Thoracic aorta (tissue), 2 donors: ENCODE data around the gene CRACR2A. TPM values are rescaled to one million over a fixed set of nuclear protein-coding genes. Genes with fewer than 3 reads are reported as not detected.

ENCODE experiments used
- ATAC-seq: fragments of 150-250 bp; one replicate; pipeline ENCODE4 v1.8.0; 2017; ENCODE audit warnings: low read depth; ENCODE audit not compliant: insufficient number of reproducible peaks, low FRiP score
- DNase-seq: peaks from one replicate; pipeline ENCODE4 v3.0.0-alpha.2; 2020; ENCODE audit warnings: low spot score
- H3K27ac ChIP-seq, 2 donors: fragments of 200-600 bp; sonication (generic); 1 replicate in 1 of 2; 2 replicates in 1 of 2; pipeline ENCODE4 v1.5.1; 2016; ENCODE audit warnings: mild to moderate bottlenecking in 2 of 2, moderate library complexity in 2 of 2
- H3K27me3 ChIP-seq: fragments of 200-600 bp; sonication (generic); replicated peaks from 2 replicates; pipeline ENCODE4 v1.6.0; 2016; ENCODE audit warnings: mild to moderate bottlenecking; ENCODE audit not compliant: insufficient read depth
- H3K36me3 ChIP-seq: fragments of 200-600 bp; sonication (generic); one replicate; pipeline ENCODE4 v1.5.1; 2016
- H3K4me1 ChIP-seq, 2 donors: fragments of 200-600 bp; sonication (generic); 1 replicate in 1 of 2; 2 replicates in 1 of 2; pipeline versions ENCODE4 v1.5.1 to v1.6.0; 2016; ENCODE audit warnings: low read depth in 2 of 2, mild to moderate bottlenecking in 1 of 2; ENCODE audit not compliant: control insufficient read depth in 1 of 2
- H3K4me3 ChIP-seq: fragments of 200-600 bp; sonication (generic); 2 replicates; pipeline ENCODE4 v1.5.1; 2016; ENCODE audit warnings: mild to moderate bottlenecking
- H3K9me3 ChIP-seq: fragments of 200-600 bp; sonication (generic); 2 replicates; pipeline ENCODE4 v1.5.1; 2016
- total RNA-seq, 2 donors: library from RNA; depleted of rRNA; stranded (reverse); fragments of >200 nt; gene quantifications; one replicate each; pipeline versions ENCODE4 v1.1.0 to v1.2.3, GENCODE V29; 2016
- TF ChIP-seq, protein P1 (sequence below): fragments of 200-600 bp; sonication (generic); IDR thresholded peaks from one replicate; pipeline ENCODE4 v1.5.1; 2019; ENCODE audit warnings: antibody characterized with exemption

CRACR2A gene
- total RNA-seq, 2 donors from 2014 or later = 2.2 to 2.7 TPM

DNA sequence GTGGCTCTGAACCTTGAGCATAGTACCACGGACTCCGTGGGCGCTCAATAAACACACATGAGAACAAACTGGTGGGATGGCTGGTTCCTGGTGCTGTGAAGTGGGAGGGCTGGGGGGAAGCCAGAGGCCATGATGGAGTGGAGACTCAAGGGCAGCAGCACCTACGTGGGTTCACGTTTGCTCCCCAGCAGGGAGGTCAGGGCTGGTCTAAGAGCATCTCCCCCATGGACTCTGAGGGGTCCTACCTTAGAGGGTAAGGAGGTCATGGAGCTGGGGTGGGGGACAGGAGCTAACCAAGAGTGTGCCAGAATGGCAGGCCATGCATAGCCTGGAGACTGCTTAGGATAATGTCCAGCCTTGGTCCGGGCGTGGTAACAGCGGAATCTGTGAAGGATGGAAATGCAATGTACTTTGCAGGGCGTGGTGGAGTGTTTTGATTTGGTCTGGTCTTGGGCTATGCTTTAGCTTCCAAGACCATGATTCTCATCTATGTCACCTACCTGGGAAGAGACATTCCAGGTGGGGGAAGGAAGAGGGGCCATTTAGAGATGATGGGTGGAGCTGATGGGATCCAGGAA is 158.9 kb downstream of the CRACR2A start:
- Histone ChIP-seq H3K27me3 (no peaks in the 10 kb centered on the region), H3K36me3 (no peaks in the 10 kb centered on the region), H3K4me3 (no peak overlapping the region), H3K4me1 (no peaks in the 10 kb centered on the region), H3K9me3 (no peaks in the 10 kb centered on the region), H3K27ac (no peak overlapping the region)
- no peak for DNase-seq
- TF ChIP-seq, protein P1, sequence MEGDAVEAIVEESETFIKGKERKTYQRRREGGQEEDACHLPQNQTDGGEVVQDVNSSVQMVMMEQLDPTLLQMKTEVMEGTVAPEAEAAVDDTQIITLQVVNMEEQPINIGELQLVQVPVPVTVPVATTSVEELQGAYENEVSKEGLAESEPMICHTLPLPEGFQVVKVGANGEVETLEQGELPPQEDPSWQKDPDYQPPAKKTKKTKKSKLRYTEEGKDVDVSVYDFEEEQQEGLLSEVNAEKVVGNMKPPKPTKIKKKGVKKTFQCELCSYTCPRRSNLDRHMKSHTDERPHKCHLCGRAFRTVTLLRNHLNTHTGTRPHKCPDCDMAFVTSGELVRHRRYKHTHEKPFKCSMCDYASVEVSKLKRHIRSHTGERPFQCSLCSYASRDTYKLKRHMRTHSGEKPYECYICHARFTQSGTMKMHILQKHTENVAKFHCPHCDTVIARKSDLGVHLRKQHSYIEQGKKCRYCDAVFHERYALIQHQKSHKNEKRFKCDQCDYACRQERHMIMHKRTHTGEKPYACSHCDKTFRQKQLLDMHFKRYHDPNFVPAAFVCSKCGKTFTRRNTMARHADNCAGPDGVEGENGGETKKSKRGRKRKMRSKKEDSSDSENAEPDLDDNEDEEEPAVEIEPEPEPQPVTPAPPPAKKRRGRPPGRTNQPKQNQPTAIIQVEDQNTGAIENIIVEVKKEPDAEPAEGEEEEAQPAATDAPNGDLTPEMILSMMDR = no peak
- ATAC-seq = no peak

DNA sequence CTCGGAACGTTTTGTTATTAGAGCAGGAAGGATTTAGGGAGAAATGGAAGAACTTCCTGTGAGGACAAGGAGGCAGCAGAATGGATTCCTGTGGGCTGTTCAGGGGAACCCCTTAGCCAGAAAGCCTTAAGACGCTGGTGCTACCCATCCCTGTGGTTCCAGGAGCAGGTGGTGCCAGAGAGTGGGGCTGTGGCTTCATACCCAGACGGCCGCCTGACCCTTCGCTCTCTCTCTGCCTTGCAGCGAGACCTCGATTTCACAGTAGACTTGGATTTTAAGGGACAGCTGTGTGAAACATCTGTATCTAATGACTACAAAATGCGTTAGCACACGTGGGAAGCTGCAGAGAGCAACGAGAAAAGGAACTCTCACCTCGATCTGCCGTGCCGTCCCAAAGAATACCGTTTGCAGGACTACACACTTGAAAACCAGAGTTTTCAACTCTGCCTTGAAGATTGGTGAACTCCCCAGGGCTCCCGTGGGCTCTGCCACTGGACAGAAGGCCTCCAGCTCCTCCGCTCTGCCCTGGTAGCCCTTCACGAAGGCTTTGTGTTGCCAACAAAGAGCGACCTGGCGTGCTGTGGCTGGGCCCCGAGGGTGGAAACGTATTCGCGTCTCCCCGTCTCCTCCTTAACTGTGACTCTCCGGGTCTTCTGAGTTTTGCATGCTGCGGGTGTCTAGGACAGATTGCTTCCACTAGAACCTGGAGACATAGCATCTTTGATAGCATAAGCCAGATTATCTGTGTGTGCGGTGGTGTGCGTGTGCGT is 159.9 kb downstream of the CRACR2A start:
- DNase-seq (no peak), ATAC-seq (no peak)
- Histone ChIP-seq H3K27ac (no peak overlapping the region), H3K36me3 (no peaks in the 10 kb centered on the region), H3K27me3 (no peaks in the 10 kb centered on the region), H3K9me3 (no peaks in the 10 kb centered on the region), H3K4me1 (no peaks in the 10 kb centered on the region), H3K4me3 (no peak overlapping the region)
- TF ChIP-seq, protein P1 = no peak

DNA sequence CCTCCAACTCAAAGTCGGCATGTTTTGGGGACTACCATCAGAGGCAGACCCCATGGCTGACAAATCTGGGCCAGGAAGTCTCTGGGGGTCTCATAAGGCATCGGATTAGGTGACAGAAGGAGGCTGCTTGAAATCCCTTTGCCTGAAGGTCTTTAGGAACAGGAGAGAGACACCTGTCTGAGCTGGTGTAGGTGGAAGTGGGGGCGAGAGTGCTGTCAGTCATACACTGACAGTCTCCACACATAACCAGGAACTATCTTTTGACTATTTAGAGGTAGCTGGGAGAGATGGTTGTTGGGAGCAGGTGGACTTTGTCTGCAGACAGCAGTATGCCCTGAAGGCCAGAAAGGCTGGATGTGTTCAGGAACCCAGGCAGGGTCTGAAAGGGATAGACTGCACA is 163.2 kb downstream of the CRACR2A start:
- no peaks in the 10 kb centered on the region for H3K9me3 ChIP-seq
- no peaks in the 10 kb centered on the region for H3K36me3 ChIP-seq
- H3K27ac ChIP-seq = no peak overlapping the region
- H3K4me3 ChIP-seq = no peak overlapping the region
- no peaks in the 10 kb centered on the region for H3K4me1 ChIP-seq
- DNase-seq = no peak
- no peaks in the 10 kb centered on the region for H3K27me3 ChIP-seq
- TF ChIP-seq, protein P1 = no peak
- ATAC-seq = no peak

DNA sequence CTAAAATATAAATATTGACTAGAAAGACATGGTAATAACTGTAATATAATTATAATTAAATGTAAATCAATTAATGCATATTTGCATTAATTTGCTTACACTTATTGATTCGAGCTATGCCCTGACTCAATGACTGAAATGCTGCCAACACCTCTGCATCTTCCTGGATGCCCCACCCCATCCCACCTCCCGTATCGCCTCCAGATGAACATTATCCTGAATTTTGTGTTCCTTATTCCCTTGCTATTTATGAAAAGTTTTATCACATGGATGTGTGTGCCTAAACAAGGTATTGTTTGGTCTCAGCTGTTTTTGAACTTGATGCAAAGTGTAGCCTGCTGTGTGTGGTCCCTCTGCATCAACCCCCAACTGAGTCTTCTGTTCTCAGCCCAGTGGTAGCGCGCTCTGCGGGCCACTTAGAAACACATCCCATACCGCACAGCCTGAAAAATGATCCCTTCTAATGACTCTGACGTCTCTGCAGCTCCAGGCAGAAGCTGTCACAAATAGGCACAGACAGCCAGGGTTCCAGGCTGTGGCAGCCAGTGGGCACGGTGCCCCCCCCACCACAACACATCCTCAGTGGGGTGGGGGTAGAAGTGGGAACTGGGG is 165.4 kb downstream of the CRACR2A start:
- no peak for ATAC-seq
- H3K4me1 ChIP-seq = no peaks in the 10 kb centered on the region
- no peak for DNase-seq
- no peaks in the 10 kb centered on the region for H3K9me3 ChIP-seq
- TF ChIP-seq, protein P1 = no peak
- no peaks in the 10 kb centered on the region for H3K36me3 ChIP-seq
- H3K27me3 ChIP-seq = no peaks in the 10 kb centered on the region
- no peak overlapping the region for H3K4me3 ChIP-seq
- no peak overlapping the region for H3K27ac ChIP-seq

DNA sequence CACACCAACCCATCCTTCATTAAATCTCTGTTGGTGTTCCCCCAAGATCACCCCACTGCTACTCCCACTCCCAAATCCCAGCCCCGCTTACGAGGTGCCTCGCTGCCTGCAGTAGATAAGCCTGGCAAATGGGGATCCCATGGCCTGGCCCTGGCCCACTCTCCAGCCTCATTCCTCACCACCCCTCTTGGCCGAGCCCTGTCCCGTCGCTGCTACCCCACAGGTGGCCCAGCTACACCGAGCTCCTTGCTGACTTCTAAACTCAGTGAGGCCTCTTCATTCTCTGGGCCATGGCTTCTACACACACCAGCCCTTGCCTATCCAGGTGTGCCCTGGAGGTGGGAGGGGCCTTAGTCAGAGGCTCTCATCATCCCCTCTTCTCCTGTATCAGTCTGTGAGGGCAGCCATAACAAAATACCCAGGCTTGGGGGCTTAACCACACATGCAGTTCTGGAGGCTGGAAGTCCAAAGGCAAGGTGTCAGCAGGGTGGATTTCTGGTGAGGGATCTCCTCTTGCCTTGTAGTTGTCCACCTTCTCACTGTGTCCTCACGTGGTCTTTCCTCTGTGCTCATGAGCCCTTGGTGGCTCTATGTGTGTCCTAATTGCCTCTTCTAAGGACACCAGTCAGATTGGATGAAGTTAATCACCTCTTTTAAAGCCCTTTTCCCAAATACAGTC is 169.1 kb downstream of the CRACR2A start:
- Histone ChIP-seq H3K4me1 (no peaks in the 10 kb centered on the region), H3K27ac (no peak overlapping the region), H3K36me3 (no peaks in the 10 kb centered on the region), H3K27me3 (no peaks in the 10 kb centered on the region), H3K9me3 (no peaks in the 10 kb centered on the region), H3K4me3 (no peak overlapping the region)
- DNase-seq (no peak), ATAC-seq (no peak)
- TF ChIP-seq, protein P1 = no peak
